Esophagus (tissue), 2 donors: Measurements from ENCODE around the gene ADAMTS17. TPM values are rescaled to one million over a fixed set of nuclear protein-coding genes. Genes with fewer than 3 reads are reported as not detected.

ENCODE experiments used
- H3K27ac ChIP-seq, 2 donors: one replicate each; pipeline ENCODE4 v1.5.1; 2013; ENCODE audit warnings: low read depth in 2 of 2, mild to moderate bottlenecking in 2 of 2, inconsistent platforms in 1 of 2, low read length in 1 of 2, moderate library complexity in 1 of 2
- H3K27me3 ChIP-seq, 2 donors: one replicate each; pipeline ENCODE4 v1.6.1; 2013; ENCODE audit warnings: low read length in 2 of 2, control low read depth in 1 of 2, mild to moderate bottlenecking in 1 of 2; ENCODE audit not compliant: insufficient read depth in 2 of 2, control insufficient read depth in 1 of 2
- H3K36me3 ChIP-seq, 2 donors: one replicate each; pipeline ENCODE4 v1.6.1; 2013; ENCODE audit warnings: low read length in 1 of 2; ENCODE audit not compliant: control insufficient read depth in 2 of 2, insufficient read depth in 2 of 2
- H3K4me1 ChIP-seq, 2 donors: one replicate each; pipeline ENCODE4 v1.6.1; 2013; ENCODE audit warnings: low read length in 1 of 2; ENCODE audit not compliant: control insufficient read depth in 2 of 2, insufficient read depth in 2 of 2
- H3K4me3 ChIP-seq, 2 donors: one replicate each; pipeline ENCODE4 v1.5.1; 2013; ENCODE audit warnings: low read length in 2 of 2, mild to moderate bottlenecking in 2 of 2, low read depth in 1 of 2, moderate library complexity in 1 of 2
- H3K9me3 ChIP-seq, 2 donors: one replicate each; pipeline ENCODE4 v1.6.1; 2013; ENCODE audit warnings: mild to moderate bottlenecking in 2 of 2, low read depth in 1 of 2, low read length in 1 of 2, moderate library complexity in 1 of 2; ENCODE audit not compliant: control insufficient read depth in 2 of 2, insufficient read depth in 1 of 2
- WGBS, 2 donors: extraction: QIAGEN DNeasy Blood & Tissue Kit; methylation state at CpG; one replicate each; pipeline ENCODE4 v1.1.7; 2013; 5-methylcytosine and 5-hydroxymethylcytosine counted together
- polyA plus RNA-seq, 2 donors: library from polyadenylated mRNA; stranded (reverse); fragments of 200-250 nt; gene quantifications; one replicate each; pipeline ENCODE4 v1.2.3, GENCODE V29; 2013
- donor health status: healthy with polysubstance abuse.
- donor health status: Bipolar disorder and iron deficiency.

The ADAMTS17 gene
- polyA plus RNA-seq, 2 donors = 2.1 to 6.9 TPM

DNA sequence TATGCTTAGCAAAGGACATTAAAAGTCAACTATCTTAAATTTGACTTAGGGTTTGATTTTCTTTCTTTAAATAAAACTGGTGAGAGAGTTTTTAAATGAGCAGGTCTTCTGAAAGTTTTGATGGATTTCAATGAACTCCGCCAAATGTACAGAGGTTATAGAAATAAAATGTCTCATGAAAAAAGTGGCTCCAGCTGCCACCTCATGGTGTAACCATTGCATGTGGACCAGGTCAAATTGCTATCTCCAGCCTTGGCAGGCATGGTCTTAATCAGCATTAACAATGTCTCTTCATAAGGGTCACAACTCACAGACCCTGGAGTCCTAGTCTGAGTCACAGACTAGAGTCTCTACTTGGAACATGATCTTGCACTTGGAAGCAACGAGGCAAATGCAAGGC, 182.3 kb downstream of the ADAMTS17 start:
- H3K4me3 ChIP-seq = no peak overlapping the region
- H3K27ac ChIP-seq = no peak overlapping the region
- 66 to 71% methylated on average over 2 of the region's 2 CpGs for WGBS, 2 donors
- no peaks in the 10 kb centered on the region for H3K9me3 ChIP-seq
- H3K36me3 ChIP-seq = no peaks in the 10 kb centered on the region
- H3K27me3 ChIP-seq = no peaks in the 10 kb centered on the region
- H3K4me1 ChIP-seq = no peaks in the 10 kb centered on the region

DNA sequence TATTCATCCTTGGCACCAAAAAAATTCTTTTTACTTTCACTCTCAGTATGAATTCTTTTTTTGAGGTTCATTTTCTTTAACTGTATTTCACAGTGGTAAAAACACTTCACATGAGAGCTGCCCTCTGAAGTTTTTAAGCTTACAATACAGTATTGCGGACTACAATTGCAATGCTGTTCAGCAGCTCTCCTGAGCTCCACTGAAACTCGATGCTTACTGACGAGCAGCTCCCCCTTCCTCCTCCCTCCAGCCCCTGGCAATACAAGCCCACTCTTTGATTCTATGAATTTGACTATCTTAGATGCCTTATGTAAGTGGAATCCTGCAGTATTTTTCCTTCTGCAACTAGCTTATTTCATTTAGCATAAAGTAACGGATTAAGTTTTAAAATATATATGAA, 183.4 kb downstream of the ADAMTS17 start:
- Histone ChIP-seq H3K27me3 (no peaks in the 10 kb centered on the region), H3K4me1 (no peaks in the 10 kb centered on the region), H3K27ac (no peak overlapping the region), H3K36me3 (no peaks in the 10 kb centered on the region), H3K4me3 (no peak overlapping the region), H3K9me3 (no peaks in the 10 kb centered on the region)
- 72 to 76% methylated on average over 4 of the region's 4 CpGs for WGBS, 2 donors

DNA sequence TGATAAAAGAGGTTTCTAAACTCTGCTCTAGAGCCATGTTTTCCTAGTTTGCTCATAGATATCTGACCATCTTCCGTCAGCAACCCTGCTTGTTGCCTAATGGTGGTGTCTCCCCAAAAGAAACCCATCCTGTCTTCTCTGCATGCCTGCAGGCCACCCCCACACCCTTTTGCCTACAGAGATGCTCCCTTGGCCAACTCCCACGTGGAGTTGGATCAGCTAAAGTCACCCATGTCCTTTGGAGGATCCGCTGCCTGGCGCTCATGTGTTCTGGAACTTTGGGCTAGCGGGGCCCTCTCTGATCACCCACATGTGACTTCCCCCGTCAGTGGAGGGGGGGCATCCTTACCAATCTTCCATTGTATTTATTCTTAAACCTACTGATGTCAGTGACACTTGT, 185.6 kb downstream of the ADAMTS17 start:
- Histone ChIP-seq H3K4me3 (no peak overlapping the region), H3K36me3 (no peaks in the 10 kb centered on the region), H3K27ac (no peak overlapping the region), H3K27me3 (no peaks in the 10 kb centered on the region), H3K4me1 (no peaks in the 10 kb centered on the region), H3K9me3 (no peaks in the 10 kb centered on the region)
- 86 to 88% methylated on average over 6 of the region's 6 CpGs for WGBS, 2 donors

DNA sequence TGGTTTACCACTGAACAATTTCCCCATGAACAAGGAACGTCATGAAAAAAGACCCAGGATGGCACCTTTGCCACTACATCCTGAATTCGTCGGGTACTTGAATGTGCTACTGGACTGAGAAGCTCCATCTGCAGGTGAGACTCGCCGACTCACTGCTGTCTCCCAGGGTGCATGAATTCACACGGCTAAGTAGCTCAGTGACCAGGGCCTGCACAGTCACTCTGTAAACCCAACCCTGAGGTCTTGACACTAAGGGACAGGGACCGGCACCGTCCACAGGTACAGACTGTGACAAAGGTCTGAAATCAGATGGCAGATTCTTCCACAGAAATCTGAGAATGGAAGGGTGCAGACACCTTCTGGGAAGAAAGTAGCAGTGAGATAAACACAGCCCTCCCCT, 187.4 kb downstream of the ADAMTS17 start:
- Histone ChIP-seq H3K4me3 (no peak overlapping the region), H3K9me3 (peaks cover 0 to 2% of the 10 kb centered on the region in 2 donors), H3K27me3 (no peaks in the 10 kb centered on the region), H3K36me3 (peaks cover 0 to 3% of the 10 kb centered on the region in 2 donors), H3K27ac (no peak overlapping the region), H3K4me1 (no peaks in the 10 kb centered on the region)
- 86 to 91% methylated on average over 8 of the region's 8 CpGs for WGBS, 2 donors

DNA sequence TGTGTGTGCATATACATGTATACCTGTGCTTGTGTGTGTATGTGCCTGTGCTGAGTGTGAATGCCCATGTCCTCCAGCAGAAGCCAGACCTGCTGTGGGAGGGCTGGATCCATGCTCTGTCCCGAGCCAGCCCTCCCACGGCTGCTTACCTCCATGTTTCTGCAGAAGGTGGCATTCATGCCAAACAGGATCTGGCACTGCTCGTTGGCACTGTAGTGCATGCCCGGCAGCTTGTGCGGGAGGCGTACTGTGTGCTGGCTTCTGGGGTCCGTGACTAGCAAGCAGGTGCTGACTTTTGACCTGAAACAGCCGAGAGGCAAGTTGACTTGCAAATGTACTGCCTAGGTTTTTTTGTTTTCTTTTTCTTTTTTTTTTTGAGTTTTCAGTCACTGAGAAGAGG, 189.3 kb downstream of the ADAMTS17 start:
- H3K27ac ChIP-seq = no peak overlapping the region
- no peaks in the 10 kb centered on the region for H3K27me3 ChIP-seq
- peaks cover 0 to 3% of the 10 kb centered on the region in 2 donors for H3K36me3 ChIP-seq
- no peak overlapping the region for H3K4me3 ChIP-seq
- peaks cover 0 to 10% of the 10 kb centered on the region in 2 donors for H3K9me3 ChIP-seq
- 75 to 85% methylated on average over 8 of the region's 8 CpGs for WGBS, 2 donors
- no peaks in the 10 kb centered on the region for H3K4me1 ChIP-seq

DNA sequence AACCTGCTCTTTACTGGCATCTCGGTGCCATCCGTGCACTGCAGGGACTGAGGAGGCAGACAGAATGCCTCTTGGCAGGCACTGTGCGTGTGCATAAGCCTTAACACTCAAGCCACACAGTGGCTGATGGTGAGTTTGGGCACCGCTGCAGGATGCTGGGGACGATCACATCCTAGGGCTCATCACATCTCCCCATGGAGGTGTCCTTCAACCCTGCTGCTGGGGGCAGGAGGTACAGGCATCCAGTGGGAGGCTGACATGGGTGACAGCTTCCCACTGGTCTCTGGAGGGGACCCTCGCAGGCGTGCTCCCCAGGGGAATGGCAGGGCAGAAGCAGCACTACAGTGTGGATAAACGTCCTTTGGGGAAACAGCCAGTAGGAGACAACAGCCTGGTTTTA, 190.9 kb downstream of the ADAMTS17 start:
- Histone ChIP-seq H3K36me3 (peaks cover 0 to 3% of the 10 kb centered on the region in 2 donors), H3K27ac (no peak overlapping the region), H3K4me1 (no peaks in the 10 kb centered on the region), H3K4me3 (no peak overlapping the region), H3K9me3 (peaks cover 0 to 14% of the 10 kb centered on the region in 2 donors), H3K27me3 (no peaks in the 10 kb centered on the region)
- 89 to 91% methylated on average over 8 of the region's 8 CpGs for WGBS, 2 donors

DNA sequence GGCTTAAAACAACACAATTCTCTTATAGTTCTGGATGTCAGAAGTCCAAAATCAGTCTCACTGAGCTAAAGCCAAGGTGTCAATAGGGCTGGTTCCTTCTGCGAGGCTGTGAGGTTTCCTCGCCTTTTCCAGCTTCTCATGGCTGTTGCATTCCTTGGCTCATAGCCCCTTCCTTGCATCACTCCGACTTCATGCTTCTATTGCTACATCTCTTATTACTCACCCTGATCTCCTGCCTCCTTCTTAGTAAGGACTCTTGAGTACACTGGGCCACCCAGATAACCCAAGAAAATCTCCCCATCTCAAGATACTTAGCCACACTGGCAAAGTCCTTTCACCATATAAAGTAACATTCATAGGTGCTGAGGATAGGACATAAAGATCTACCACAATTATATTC, 193.9 kb downstream of the ADAMTS17 start:
- H3K4me3 ChIP-seq = no peak overlapping the region
- 92 to 94% methylated on average over 3 of the region's 3 CpGs for WGBS, 2 donors

DNA sequence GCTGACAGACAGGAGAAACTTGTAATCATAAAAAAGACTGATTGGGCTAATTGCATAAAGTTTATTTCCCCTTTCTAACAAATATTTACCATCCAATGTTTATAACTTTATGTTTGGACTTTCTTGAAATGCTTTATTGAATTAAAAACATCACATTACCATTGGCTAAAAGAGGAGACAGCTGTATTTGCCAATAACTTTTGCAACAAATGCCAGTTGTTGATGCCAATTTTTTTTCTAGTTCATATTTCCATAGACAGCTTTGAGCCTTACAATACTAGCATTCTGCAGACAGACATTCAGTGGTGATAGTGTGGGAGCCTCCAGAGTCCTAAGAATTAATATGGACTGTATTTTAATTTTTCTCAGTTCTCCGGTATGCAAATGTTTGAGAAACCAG, 198.4 kb downstream of the ADAMTS17 start:
- H3K27ac ChIP-seq = no peak overlapping the region
- no peaks in the 10 kb centered on the region for H3K36me3 ChIP-seq
- peaks cover 0 to 6% of the 10 kb centered on the region in 2 donors for H3K9me3 ChIP-seq
- peaks cover 0 to 3% of the 10 kb centered on the region in 2 donors for H3K4me1 ChIP-seq
- H3K27me3 ChIP-seq = no peaks in the 10 kb centered on the region
- 76 to 86% methylated on average over 1 of the region's 1 CpG for WGBS, 2 donors
- no peak overlapping the region for H3K4me3 ChIP-seq

More for the DNA sequence above, 193.9 kb downstream of the ADAMTS17 start:
- Histone ChIP-seq H3K27ac (no peak overlapping the region), H3K9me3 (peaks cover 0 to 14% of the 10 kb centered on the region in 2 donors), H3K4me1 (no peaks in the 10 kb centered on the region), H3K27me3 (no peaks in the 10 kb centered on the region), H3K36me3 (peaks cover 0 to 3% of the 10 kb centered on the region in 2 donors)

DNA sequence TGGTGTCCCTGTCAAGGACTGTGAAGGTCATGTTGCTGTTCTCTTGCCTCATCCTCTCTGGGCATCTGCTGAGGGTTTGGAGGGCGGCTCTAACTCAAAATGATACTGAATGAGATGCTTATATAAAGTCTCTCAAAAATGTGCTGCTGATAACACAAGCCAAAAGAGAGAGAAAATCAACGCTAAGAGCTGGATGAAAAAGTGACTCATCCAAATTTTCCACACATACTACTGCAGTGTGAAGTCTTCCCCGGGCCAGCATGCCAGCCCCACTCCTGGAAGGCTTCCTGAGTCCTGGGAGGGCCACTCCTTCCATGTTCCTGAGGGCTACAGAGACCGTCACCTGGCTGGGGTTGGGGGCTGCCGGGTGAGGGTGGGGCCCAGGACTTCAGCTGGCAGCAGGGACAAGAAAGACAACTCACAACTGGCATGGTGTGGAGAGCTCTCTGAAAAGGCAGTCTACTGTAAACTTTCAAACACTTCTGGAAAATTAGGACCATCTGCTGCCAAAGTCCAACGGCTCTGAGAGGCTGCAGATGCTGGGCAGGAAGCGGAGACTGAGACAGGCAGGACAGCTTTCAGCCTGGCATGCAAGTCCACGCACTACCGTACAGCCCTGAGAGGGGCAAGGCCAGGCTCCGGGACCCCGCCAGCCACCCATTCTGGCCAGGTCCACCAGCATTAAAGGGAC, 200.3 kb downstream of the ADAMTS17 start:
- H3K36me3 ChIP-seq = no peaks in the 10 kb centered on the region
- peaks cover 0 to 3% of the 10 kb centered on the region in 2 donors for H3K4me1 ChIP-seq
- no peaks in the 10 kb centered on the region for H3K9me3 ChIP-seq
- 48 to 63% methylated on average over 11 of the region's 11 CpGs for WGBS, 2 donors
- no peaks in the 10 kb centered on the region for H3K27me3 ChIP-seq
- H3K4me3 ChIP-seq = no peak overlapping the region
- H3K27ac ChIP-seq = peak overlapping the region in 1 of 2 donors; percentile 16
